VCaP (cell line): ENCODE data around the gene ARHGAP24.

Source experiments
- H3K27ac ChIP-seq: fragments of 450-650 bp; 2 replicates; pipeline ENCODE4 v1.5.1; 2017
- CTCF ChIP-seq: fragments of 450-650 bp; conservative IDR thresholded peaks from 2 replicates; pipeline ENCODE4 v1.5.1; 2017; ENCODE audit warnings: mild to moderate bottlenecking, moderate library complexity

The ARHGAP24 gene

GRCh38 chr4:85937507-85937906, 462.6 kb downstream of the ARHGAP24 start:
- H3K27ac ChIP-seq: no peak overlapping the region
- no peak for TF ChIP-seq CTCF

- H3K27ac ChIP-seq: peak overlapping the region; percentile 8; the same call in 1 of the 2 replicates
These were observed 463.1 kb downstream of the ARHGAP24 start for GRCh38 chr4:85938062-85938461.

GRCh38 chr4:85938902-85939301, 464.0 kb downstream of the ARHGAP24 start:
- no peak for TF ChIP-seq CTCF

More at GRCh38 chr4:85938062-85938461, 463.1 kb downstream of the ARHGAP24 start:
- TF ChIP-seq CTCF: no peak

GRCh38 chr4:85939595-85939994, 464.6 kb downstream of the ARHGAP24 start:
- H3K27ac ChIP-seq: no peak overlapping the region
- no peak for TF ChIP-seq CTCF

More at GRCh38 chr4:85938902-85939301, 464.0 kb downstream of the ARHGAP24 start:
- H3K27ac ChIP-seq: no peak overlapping the region

GRCh38 chr4:85940151-85940550, 465.2 kb downstream of the ARHGAP24 start:
- TF ChIP-seq CTCF: no peak
- no peak overlapping the region for H3K27ac ChIP-seq

GRCh38 chr4:85942107-85942506, 467.2 kb downstream of the ARHGAP24 start:
- no peak for TF ChIP-seq CTCF
- H3K27ac ChIP-seq: no peak overlapping the region

GRCh38 chr4:85946821-85947220, 471.9 kb downstream of the ARHGAP24 start:
- no peak overlapping the region for H3K27ac ChIP-seq
- no peak for TF ChIP-seq CTCF
